ENCODE data around the gene SEMA5A. TPM values are rescaled to one million over a fixed set of nuclear protein-coding genes. Genes with fewer than 3 reads are reported as not detected.

The SEMA5A gene
- total and polyA plus RNA-seq, 7 donors = 0.24 to 3.9 (median 0.66) TPM

DNA sequence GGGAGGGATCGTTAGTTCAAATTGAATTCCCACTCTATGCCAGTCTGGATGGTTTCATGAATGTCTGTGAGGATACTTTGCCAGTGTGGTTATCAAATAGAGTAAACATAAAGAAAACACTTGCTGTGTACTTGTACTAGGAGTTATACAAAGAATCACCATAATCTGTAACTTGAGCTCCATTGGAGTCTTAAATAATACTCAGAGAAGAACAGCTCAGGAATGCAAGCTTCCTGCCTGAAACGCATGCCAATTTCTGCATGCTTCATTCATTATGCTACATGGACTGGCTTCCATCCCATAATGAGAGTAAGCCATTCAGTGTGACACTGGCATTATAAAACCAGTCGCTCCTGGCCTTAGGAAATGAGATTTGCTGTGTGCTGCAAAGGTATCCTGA is 351.4 kb downstream of the SEMA5A start:
- ATAC-seq = no peak
- no peak for DNase-seq
- intact Hi-C loops (cut with DNase I) = no loop called here
- Histone ChIP-seq H3K9me3 (no peaks in the 10 kb centered on the region), H3K4me1 (no peaks in the 10 kb centered on the region), H3K36me3 (ENCODE audit: insufficient read depth in 1 of 2, low read depth in 1 of 2) (no peaks in the 10 kb centered on the region), H3K27ac (no peak overlapping the region), H3K4me3 (no peak overlapping the region), H3K27me3 (ENCODE audit: insufficient read depth in 3 of 3, low read length in 2 of 3) (no peaks in the 10 kb centered on the region)
- TF ChIP-seq, protein P1, sequence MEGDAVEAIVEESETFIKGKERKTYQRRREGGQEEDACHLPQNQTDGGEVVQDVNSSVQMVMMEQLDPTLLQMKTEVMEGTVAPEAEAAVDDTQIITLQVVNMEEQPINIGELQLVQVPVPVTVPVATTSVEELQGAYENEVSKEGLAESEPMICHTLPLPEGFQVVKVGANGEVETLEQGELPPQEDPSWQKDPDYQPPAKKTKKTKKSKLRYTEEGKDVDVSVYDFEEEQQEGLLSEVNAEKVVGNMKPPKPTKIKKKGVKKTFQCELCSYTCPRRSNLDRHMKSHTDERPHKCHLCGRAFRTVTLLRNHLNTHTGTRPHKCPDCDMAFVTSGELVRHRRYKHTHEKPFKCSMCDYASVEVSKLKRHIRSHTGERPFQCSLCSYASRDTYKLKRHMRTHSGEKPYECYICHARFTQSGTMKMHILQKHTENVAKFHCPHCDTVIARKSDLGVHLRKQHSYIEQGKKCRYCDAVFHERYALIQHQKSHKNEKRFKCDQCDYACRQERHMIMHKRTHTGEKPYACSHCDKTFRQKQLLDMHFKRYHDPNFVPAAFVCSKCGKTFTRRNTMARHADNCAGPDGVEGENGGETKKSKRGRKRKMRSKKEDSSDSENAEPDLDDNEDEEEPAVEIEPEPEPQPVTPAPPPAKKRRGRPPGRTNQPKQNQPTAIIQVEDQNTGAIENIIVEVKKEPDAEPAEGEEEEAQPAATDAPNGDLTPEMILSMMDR (IDR thresholded peaks at IDR 0.05) = no peak
- 8 to 11% (median 8%) methylated on average over 3 of the region's 3 CpGs for WGBS, 3 donors

DNA sequence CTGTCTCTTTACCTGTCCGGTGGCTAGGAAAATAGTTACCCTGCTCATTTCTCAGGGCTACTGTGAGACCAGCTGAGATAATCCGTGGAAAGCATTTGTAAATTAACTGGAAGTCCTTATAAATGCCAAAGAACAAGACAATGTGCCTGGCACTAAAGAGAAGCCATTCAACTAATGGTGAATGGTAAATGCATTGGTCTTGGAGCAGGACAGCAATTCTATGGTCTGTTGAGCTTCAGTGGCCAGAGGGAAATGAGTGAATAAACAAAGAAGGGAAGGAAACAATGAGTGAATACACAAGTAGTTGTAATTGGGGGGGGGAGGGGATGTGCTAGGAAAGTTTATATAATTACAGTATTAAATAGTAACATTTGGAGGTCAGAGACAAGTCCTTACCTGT is 353.6 kb downstream of the SEMA5A start:
- WGBS, 3 donors = 70 to 76% (median 70%) methylated on average over 2 of the region's 2 CpGs
- H3K4me3 ChIP-seq = no peak overlapping the region
- H3K36me3 ChIP-seq (ENCODE audit: insufficient read depth in 1 of 2, low read depth in 1 of 2) = no peaks in the 10 kb centered on the region
- H3K27ac ChIP-seq = no peak overlapping the region
- H3K27me3 ChIP-seq (ENCODE audit: insufficient read depth in 3 of 3, low read length in 2 of 3) = no peaks in the 10 kb centered on the region
- no peak for DNase-seq
- H3K9me3 ChIP-seq = no peaks in the 10 kb centered on the region
- intact Hi-C loops (cut with DNase I) = no loop called here
- H3K4me1 ChIP-seq = no peaks in the 10 kb centered on the region
- ATAC-seq = no peak
- TF ChIP-seq, protein P1 (IDR thresholded peaks at IDR 0.05) = no peak

DNA sequence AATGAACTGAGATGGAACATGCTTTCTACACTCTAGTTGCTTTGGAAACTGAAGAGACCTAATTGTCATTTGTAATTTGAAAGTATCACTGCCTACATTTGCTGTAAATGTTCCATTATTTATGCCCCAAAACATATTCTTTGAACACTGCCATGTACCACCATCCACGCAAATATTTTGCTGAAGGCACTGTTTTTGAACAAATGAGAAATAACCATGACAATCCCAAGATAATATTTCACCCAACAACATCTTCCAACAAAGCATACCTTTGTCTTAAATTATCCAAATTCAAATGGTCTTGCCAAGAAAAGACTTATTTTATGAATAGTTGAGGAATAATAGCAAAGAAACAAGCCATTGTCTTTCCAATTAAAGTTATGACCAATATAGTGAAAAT is 356.2 kb downstream of the SEMA5A start:
- 23 to 57% (median 41%) methylated on average over 1 of the region's 1 CpG for WGBS, 3 donors
- intact Hi-C loops (cut with DNase I) = no loop called here
- Histone ChIP-seq H3K4me1 (no peaks in the 10 kb centered on the region), H3K4me3 (no peak overlapping the region), H3K9me3 (no peaks in the 10 kb centered on the region), H3K27me3 (ENCODE audit: insufficient read depth in 3 of 3, low read length in 2 of 3) (no peaks in the 10 kb centered on the region), H3K36me3 (ENCODE audit: insufficient read depth in 1 of 2, low read depth in 1 of 2) (no peaks in the 10 kb centered on the region), H3K27ac (no peak overlapping the region)
- TF ChIP-seq, protein P1 (IDR thresholded peaks at IDR 0.05) = no peak
- DNase-seq (no peak), ATAC-seq (no peak)

DNA sequence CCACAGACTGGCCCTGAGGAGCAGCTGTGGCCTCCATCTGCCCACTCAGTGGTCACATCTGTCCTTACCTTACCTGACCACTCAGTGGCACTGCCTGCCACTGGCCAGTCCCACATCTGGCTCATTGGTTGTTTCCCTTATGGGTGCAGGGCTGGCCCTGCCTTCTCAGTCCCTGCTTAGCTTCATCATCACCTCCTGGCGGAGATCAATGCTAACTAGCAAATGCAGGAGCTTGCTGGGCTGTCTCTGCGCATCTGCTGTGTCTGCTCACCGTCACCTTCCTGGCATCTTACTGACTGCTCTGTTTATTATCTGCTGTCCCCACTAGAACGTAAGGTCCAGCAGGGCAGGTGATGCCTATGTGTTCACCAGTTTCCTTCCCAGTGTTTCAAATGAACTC is 356.9 kb downstream of the SEMA5A start:
- DNase-seq (no peak), ATAC-seq (no peak)
- Histone ChIP-seq H3K36me3 (ENCODE audit: insufficient read depth in 1 of 2, low read depth in 1 of 2) (no peaks in the 10 kb centered on the region), H3K27me3 (ENCODE audit: insufficient read depth in 3 of 3, low read length in 2 of 3) (no peaks in the 10 kb centered on the region), H3K4me1 (no peaks in the 10 kb centered on the region), H3K27ac (no peak overlapping the region), H3K4me3 (no peak overlapping the region), H3K9me3 (no peaks in the 10 kb centered on the region)
- TF ChIP-seq, protein P1 (IDR thresholded peaks at IDR 0.05) = no peak
- 73 to 90% (median 87%) methylated on average over 4 of the region's 4 CpGs for WGBS, 3 donors
- intact Hi-C loops (cut with DNase I) = no loop called here

DNA sequence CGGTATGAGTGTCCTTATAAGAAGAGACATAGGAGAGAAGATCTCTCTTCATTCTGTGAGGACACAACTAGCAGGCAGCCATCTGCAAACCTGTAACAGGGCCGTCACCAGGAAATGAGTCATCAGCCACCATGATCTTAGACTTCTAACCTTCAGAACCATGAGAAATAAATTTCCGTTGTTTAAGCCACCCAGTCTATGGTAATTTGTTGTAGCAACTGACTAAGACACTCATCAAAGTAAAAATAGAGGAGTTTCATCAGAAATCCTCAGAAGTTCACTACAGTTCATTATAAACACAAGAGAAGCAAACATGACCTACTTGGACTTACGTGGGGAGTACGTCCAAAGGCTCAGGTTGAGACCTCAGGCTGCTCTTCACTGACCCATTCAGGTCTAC is 357.7 kb downstream of the SEMA5A start:
- Histone ChIP-seq H3K4me3 (no peak overlapping the region), H3K9me3 (no peaks in the 10 kb centered on the region), H3K27ac (no peak overlapping the region), H3K36me3 (ENCODE audit: insufficient read depth in 1 of 2, low read depth in 1 of 2) (no peaks in the 10 kb centered on the region), H3K4me1 (no peaks in the 10 kb centered on the region), H3K27me3 (ENCODE audit: insufficient read depth in 3 of 3, low read length in 2 of 3) (no peaks in the 10 kb centered on the region)
- 51 to 72% (median 68%) methylated on average over 5 of the region's 5 CpGs for WGBS, 3 donors
- DNase-seq (no peak), ATAC-seq (no peak)
- TF ChIP-seq, protein P1 (IDR thresholded peaks at IDR 0.05) = no peak
- intact Hi-C loops (cut with DNase I) = no loop called here
